Loucy (cell line): ENCODE measurements around the gene TMED9.

Experiments used
- CTCF ChIP-seq: fragments of 200-600 bp; sonication (generic); conservative IDR thresholded peaks from 2 replicates; pipeline ENCODE4 v1.5.1; 2014; ENCODE audit warnings: mild to moderate bottlenecking, antibody characterized with exemption, low read length
- EZH2phosphoT487 ChIP-seq: fragments of 200-600 bp; IDR thresholded peaks from 2 replicates; pipeline ENCODE4 v1.6.1; 2018; ENCODE audit warnings: antibody characterized with exemption, mild to moderate bottlenecking, moderate library complexity, borderline replicate concordance

GRCh38 chr5:177610131-177610769 is 18.2 kb downstream of the TMED9 start:
- TF ChIP-seq CTCF (no peak), EZH2phosphoT487 (no peak)
